Femur (tissue), 1 donor: ENCODE results near the gene FHL5.
"Not testable (repeated sequence)": the region's sequence is repeated elsewhere in the genome, so short reads cannot be mapped to it uniquely, and the experiment has no call there.

ENCODE experiments used
- DNase-seq: peaks from one replicate; pipeline ENCODE4 v3.0.0-alpha.2; 2017

FHL5 gene

GRCh38 chr6:96562886-96563285 lies at the start of gene FHL5:
Gene FHL5, plus strand, starts transcription at chr6:96563128. Its CDS starts 40,486 bp downstream, at chr6:96603614.
- no peak for DNase-seq

GRCh38 chr6:96520171-96521115 lies 42.5 kb upstream of the FHL5 start:
- no peak for DNase-seq

GRCh38 chr6:96521306-96521643 lies 41.7 kb upstream of the FHL5 start:
- no peak for DNase-seq

GRCh38 chr6:96521644-96522464 lies 41.1 kb upstream of the FHL5 start, which contains the start of gene UFL1:
Gene UFL1, plus strand, starts transcription at chr6:96521806. Its CDS starts 68 bp downstream, at chr6:96521874.
- DNase-seq: peak; percentile 97

- DNase-seq: no peak
Observed at GRCh38 chr6:96522465-96523009, 40.4 kb upstream of the FHL5 start.

- no peak for DNase-seq
Observed at GRCh38 chr6:96528193-96528592, 34.7 kb upstream of the FHL5 start.

GRCh38 chr6:96532399-96532798 lies 30.5 kb upstream of the FHL5 start:
- no peak for DNase-seq

GRCh38 chr6:96537726-96538125 lies 25.2 kb upstream of the FHL5 start:
- no peak for DNase-seq

GRCh38 chr6:96542702-96543101 lies 20.2 kb upstream of the FHL5 start:
- no peak for DNase-seq

- no peak for DNase-seq
Observed at GRCh38 chr6:96545882-96546281, 17.0 kb upstream of the FHL5 start.

GRCh38 chr6:96547654-96548053 lies 15.3 kb upstream of the FHL5 start:
- DNase-seq: no peak

GRCh38 chr6:96554558-96554957 lies 8.4 kb upstream of the FHL5 start:
- DNase-seq: no peak

- DNase-seq: not testable (repeated sequence)
Observed at GRCh38 chr6:96559740-96560139, 3.2 kb upstream of the FHL5 start.

GRCh38 chr6:96563853-96564252 lies 925 bp downstream of the FHL5 start:
- no peak for DNase-seq

- DNase-seq: no peak
Observed at GRCh38 chr6:96570053-96570452, 7.1 kb downstream of the FHL5 start.

GRCh38 chr6:96571551-96571950 lies 8.6 kb downstream of the FHL5 start:
- no peak for DNase-seq

GRCh38 chr6:96575359-96575758 lies 12.4 kb downstream of the FHL5 start:
- DNase-seq: no peak

GRCh38 chr6:96576221-96576620 lies 13.3 kb downstream of the FHL5 start:
- no peak for DNase-seq

GRCh38 chr6:96582021-96582420 lies 19.1 kb downstream of the FHL5 start:
- DNase-seq: no peak

- no peak for DNase-seq
Observed at GRCh38 chr6:96582436-96582835, 19.5 kb downstream of the FHL5 start.

GRCh38 chr6:96604420-96604819 lies 41.5 kb downstream of the FHL5 start:
- no peak for DNase-seq

GRCh38 chr6:96608074-96608473 lies 45.1 kb downstream of the FHL5 start:
- DNase-seq: no peak

- no peak for DNase-seq
Observed at GRCh38 chr6:96610019-96610418, 47.1 kb downstream of the FHL5 start.
